ENCODE measurements around the gene GDF10. TPM values are rescaled to one million over a fixed set of nuclear protein-coding genes. Genes with fewer than 3 reads are reported as not detected.

Gene GDF10
- total and polyA plus RNA-seq, 2 of the 13 experiments (the other 11 are each of a cell fraction or from before 2014, with no cell fraction given), result 0.03 TPM; not detected in 1

DNA sequence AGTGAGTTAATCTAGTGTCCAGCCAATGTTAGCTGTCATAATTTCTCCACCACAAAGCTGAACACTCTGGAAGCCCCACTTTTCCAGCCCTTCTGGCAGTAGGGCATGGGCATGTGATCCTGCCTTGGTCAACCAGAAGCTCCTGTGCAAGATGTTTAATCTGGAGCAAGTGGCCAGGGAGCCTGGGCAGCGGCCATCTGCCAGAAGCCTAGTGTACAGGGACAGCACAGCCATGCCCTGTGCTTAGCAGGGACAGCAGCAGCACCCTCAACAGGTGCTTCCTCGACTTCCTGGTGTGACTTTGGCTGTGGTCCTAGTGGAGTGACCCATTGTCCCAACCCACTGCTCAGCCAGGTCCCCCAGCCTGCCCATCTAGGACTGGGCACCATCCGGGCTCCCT lies 58.5 kb downstream of the GDF10 start:
- Histone ChIP-seq H2AFZ (ENCODE audit: low read length) (no peak overlapping the region), H3K4me1 (ENCODE audit: insufficient read depth, low read length) (peaks cover 1% of the 10 kb centered on the region; the same call in 1 of the 2 replicates), H3K4me2 (ENCODE audit: low read depth, low read length) (no peak overlapping the region), H3K36me3 (replicated peaks in 1 of 2; ENCODE audit: control insufficient read depth in 1 of 2, insufficient read depth in 2 of 2, low read length in 2 of 2) (no peaks in the 10 kb centered on the region), H3K27me3 (ENCODE audit: control insufficient read depth in 1 of 2, insufficient read depth in 2 of 2, low read length in 2 of 2) (peaks cover 0 to 2% of the 10 kb centered on the region in 2 experiments; a peak in 2 of 5 replicates), H3K4me3 (replicated peaks in 1 of 3; ENCODE audit: insufficient read depth in 1 of 3, low read depth in 2 of 3, low read length in 3 of 3) (no peak overlapping the region), H3K9ac (ENCODE audit: insufficient read depth, low read depth, low read length) (no peak overlapping the region), H4K20me1 (ENCODE audit: insufficient read depth, low read length) (no peaks in the 10 kb centered on the region), H3K9me3 (ENCODE audit: low read length) (no peaks in the 10 kb centered on the region), H3K79me2 (ENCODE audit: insufficient read depth, low read length) (no peaks in the 10 kb centered on the region), H3K27ac (ENCODE audit: extremely low read length, insufficient read depth, low read length) (no peak overlapping the region)
- 0% methylated on average over 1 of the region's 3 CpGs for WGBS (ENCODE audit: low lambda C conversion rate)
- ChIA-PET POLR2A (no interaction called here), CTCF (ENCODE audit: low intra/inter-chr PET ratio, low total read pairs) (no interaction called here)
- TF ChIP-seq TGIF2 (CRISPR knock-in tag; IDR thresholded peaks at IDR 0.05) (no peak), CENPT (CRISPR knock-in tag; IDR thresholded peaks at IDR 0.05; ENCODE audit: low read depth) (no peak)
- no peak for DNase-seq (ENCODE audit: low spot score)
- no TSS peak for BruUV-seq (replicated peaks)
- in situ Hi-C loops (cut with HindIII; ENCODE audit: extremely low pct_ligation_motif_present, low pct_unique_long_range_greater_than_20kb) (no loop called here), intact Hi-C loops (cut with micrococcal nuclease; ENCODE audit: unreplicated experiment) (no loop called here)
- ATAC-seq, result no peak
- FAIRE-seq, result no peak

DNA sequence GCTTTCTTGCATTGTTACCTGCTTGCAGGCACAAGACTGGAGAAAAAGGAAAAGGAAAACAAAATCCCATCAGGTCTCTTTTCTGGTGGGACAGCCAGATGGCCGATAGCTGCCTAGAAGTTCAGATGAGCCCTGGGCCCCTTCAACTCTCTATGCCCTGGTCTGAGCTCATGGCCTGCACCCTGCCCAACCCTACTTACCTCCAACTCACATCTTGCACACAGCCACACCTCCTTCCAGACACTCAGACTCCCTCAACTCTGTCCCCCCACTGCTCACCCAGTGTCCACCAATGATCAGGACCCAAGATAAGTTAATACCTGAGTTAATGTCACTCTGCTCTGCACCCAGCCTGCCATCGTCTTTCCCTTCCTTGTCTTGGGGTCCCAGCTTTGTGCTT lies 59.1 kb downstream of the GDF10 start:
- Histone ChIP-seq H2AFZ (ENCODE audit: low read length) (no peak overlapping the region), H3K4me3 (replicated peaks in 1 of 3; ENCODE audit: insufficient read depth in 1 of 3, low read depth in 2 of 3, low read length in 3 of 3) (no peak overlapping the region), H3K4me1 (ENCODE audit: insufficient read depth, low read length) (peaks cover 8% of the 10 kb centered on the region; the same call in 1 of the 2 replicates), H3K27me3 (ENCODE audit: control insufficient read depth in 1 of 2, insufficient read depth in 2 of 2, low read length in 2 of 2) (peaks cover 0 to 2% of the 10 kb centered on the region in 2 experiments; a peak in 2 of 5 replicates), H3K79me2 (ENCODE audit: insufficient read depth, low read length) (no peaks in the 10 kb centered on the region), H3K9ac (ENCODE audit: insufficient read depth, low read depth, low read length) (no peak overlapping the region), H3K36me3 (replicated peaks in 1 of 2; ENCODE audit: control insufficient read depth in 1 of 2, insufficient read depth in 2 of 2, low read length in 2 of 2) (no peaks in the 10 kb centered on the region), H3K27ac (ENCODE audit: extremely low read length, insufficient read depth, low read length) (no peak overlapping the region), H4K20me1 (ENCODE audit: insufficient read depth, low read length) (no peaks in the 10 kb centered on the region), H3K9me3 (ENCODE audit: low read length) (no peaks in the 10 kb centered on the region), H3K4me2 (ENCODE audit: low read depth, low read length) (no peak overlapping the region)
- TF ChIP-seq TEAD2 (CRISPR knock-in tag; IDR thresholded peaks at IDR 0.05), result no peak
- TF ChIP-seq, protein P1, sequence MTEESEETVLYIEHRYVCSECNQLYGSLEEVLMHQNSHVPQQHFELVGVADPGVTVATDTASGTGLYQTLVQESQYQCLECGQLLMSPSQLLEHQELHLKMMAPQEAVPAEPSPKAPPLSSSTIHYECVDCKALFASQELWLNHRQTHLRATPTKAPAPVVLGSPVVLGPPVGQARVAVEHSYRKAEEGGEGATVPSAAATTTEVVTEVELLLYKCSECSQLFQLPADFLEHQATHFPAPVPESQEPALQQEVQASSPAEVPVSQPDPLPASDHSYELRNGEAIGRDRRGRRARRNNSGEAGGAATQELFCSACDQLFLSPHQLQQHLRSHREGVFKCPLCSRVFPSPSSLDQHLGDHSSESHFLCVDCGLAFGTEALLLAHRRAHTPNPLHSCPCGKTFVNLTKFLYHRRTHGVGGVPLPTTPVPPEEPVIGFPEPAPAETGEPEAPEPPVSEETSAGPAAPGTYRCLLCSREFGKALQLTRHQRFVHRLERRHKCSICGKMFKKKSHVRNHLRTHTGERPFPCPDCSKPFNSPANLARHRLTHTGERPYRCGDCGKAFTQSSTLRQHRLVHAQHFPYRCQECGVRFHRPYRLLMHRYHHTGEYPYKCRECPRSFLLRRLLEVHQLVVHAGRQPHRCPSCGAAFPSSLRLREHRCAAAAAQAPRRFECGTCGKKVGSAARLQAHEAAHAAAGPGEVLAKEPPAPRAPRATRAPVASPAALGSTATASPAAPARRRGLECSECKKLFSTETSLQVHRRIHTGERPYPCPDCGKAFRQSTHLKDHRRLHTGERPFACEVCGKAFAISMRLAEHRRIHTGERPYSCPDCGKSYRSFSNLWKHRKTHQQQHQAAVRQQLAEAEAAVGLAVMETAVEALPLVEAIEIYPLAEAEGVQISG (CRISPR knock-in tag; IDR thresholded peaks at IDR 0.05), result no peak
- TF ChIP-seq MXD4 (CRISPR knock-in tag; IDR thresholded peaks at IDR 0.05), result no peak
- TF ChIP-seq MIER2 (CRISPR knock-in tag; IDR thresholded peaks at IDR 0.05), result no peak
- TF ChIP-seq HOXA9 (CRISPR knock-in tag; IDR thresholded peaks at IDR 0.05; ENCODE audit: borderline replicate concordance), result no peak
- no peak for TF ChIP-seq ZNF451 (CRISPR knock-in tag; IDR thresholded peaks at IDR 0.05)
- TF ChIP-seq MZF1 (CRISPR knock-in tag; IDR thresholded peaks at IDR 0.05; ENCODE audit: borderline replicate concordance), result no peak
- no peak for TF ChIP-seq RBFOX2 (IDR thresholded peaks at IDR 0.05; ENCODE audit: low read depth, low read length)
- no peak for TF ChIP-seq PHF8 (CRISPR knock-in tag; IDR thresholded peaks at IDR 0.05)
- ChIA-PET POLR2A (no interaction called here), CTCF (ENCODE audit: low intra/inter-chr PET ratio, low total read pairs) (no interaction called here)
- WGBS (ENCODE audit: low lambda C conversion rate), result 0% methylated on average over 2 of the region's 2 CpGs
- intact Hi-C loops (cut with micrococcal nuclease; ENCODE audit: unreplicated experiment), result no loop called here
- ATAC-seq, result no peak
- FAIRE-seq, result no peak
- no TSS peak for BruUV-seq (replicated peaks)
- no peak for DNase-seq (ENCODE audit: low spot score)
- in situ Hi-C loops (cut with HindIII; ENCODE audit: extremely low pct_ligation_motif_present, low pct_unique_long_range_greater_than_20kb), result no loop called here

Measured in HepG2 (cell line).